ENCODE data around the gene VAMP5. TPM values are rescaled to one million over a fixed set of nuclear protein-coding genes. Genes with fewer than 3 reads are reported as not detected.

Gene VAMP5
- total RNA-seq, 2 experiments from 2014 or later, result 49.7 to 51.9 TPM

GRCh38 chr2:85575739-85576138 is 8.5 kb upstream of the VAMP5 start:
- H3K9me3 Mint-ChIP-seq, result no peaks in the 10 kb centered on the region
- H3K4me3 Mint-ChIP-seq, result no peak overlapping the region
- H3K27me3 Mint-ChIP-seq, result no peaks in the 10 kb centered on the region
- H3K4me1 Mint-ChIP-seq (ENCODE audit: low read depth), result peaks cover 22% of the 10 kb centered on the region
- intact Hi-C loops (cut with micrococcal nuclease), result no loop called here
- H3K36me3 Mint-ChIP-seq, result peaks cover 7% of the 10 kb centered on the region
- ChIA-PET POLR2A (no interaction called here), CTCF (interaction anchor here (0.9 to 1.4 kb wide), 2 partner anchors 23 to 25 kb away, joined by 3 read pairs; no protein-coding TSS in a partner anchor)
- no peak overlapping the region for H3K27ac Mint-ChIP-seq
- no peak for DNase-seq

GRCh38 chr2:85577063-85577385 is 7.2 kb upstream of the VAMP5 start:
- Mint-ChIP-seq H3K27me3 (no peaks in the 10 kb centered on the region), H3K4me3 (peak overlapping the region; percentile 95)
- POLR2A ChIA-PET, result interaction anchor here (0.5 to 3.1 kb wide), 8 partner anchors 10 to 249 kb away, joined by 3 to 20 read pairs (median 4); partner anchors contain the start of genes MAT2A, RNF181, SH2D6 and TGOLN2

GRCh38 chr2:85577386-85578242 is 6.6 kb upstream of the VAMP5 start, which contains the start of gene VAMP8:
VAMP8 (plus strand) TSS chr2:85577586; CDS start chr2:85577647, 61 bp downstream.
- H3K27me3 Mint-ChIP-seq, result no peaks in the 10 kb centered on the region
- peak; percentile 83 for DNase-seq
- H3K36me3 Mint-ChIP-seq, result peaks cover 15% of the 10 kb centered on the region
- H3K9me3 Mint-ChIP-seq, result no peaks in the 10 kb centered on the region
- peaks cover 28% of the 10 kb centered on the region for H3K4me1 Mint-ChIP-seq (ENCODE audit: low read depth)
- POLR2A ChIA-PET, result interaction anchor here (0.5 to 3.1 kb wide), 11 partner anchors 10 to 250 kb away, joined by 3 to 20 read pairs (median 5); partner anchors contain the start of genes GGCX, MAT2A, RNF181 and SH2D6
- intact Hi-C loops (cut with micrococcal nuclease), result loop anchor here (1.0 to 2.0 kb wide), 2 partner anchors 16 to 17 kb away; partner anchors contain the start of genes GGCX and RNF181
- peak within 1 kb of the TSS; percentile 87 for H3K27ac Mint-ChIP-seq
- peak within 1 kb of the TSS; percentile 95 for H3K4me3 Mint-ChIP-seq
- CTCF ChIA-PET, result interaction anchor here (0.8 to 2.2 kb wide), 6 partner anchors 17 to 157 kb away, joined by 3 to 10 read pairs (median 5); partner anchors contain the start of gene RNF181

More at GRCh38 chr2:85577063-85577385, 7.2 kb upstream of the VAMP5 start:
- intact Hi-C loops (cut with micrococcal nuclease), result loop anchor here (1.0 kb wide), 1 partner anchor 16 kb away; the partner anchor contains the start of gene GGCX
- CTCF ChIA-PET, result interaction anchor here (1.1 to 1.9 kb wide), 3 partner anchors 18 to 61 kb away, joined by 3 to 10 read pairs (median 6); partner anchors contain the start of gene RNF181
- H3K27ac Mint-ChIP-seq, result peak overlapping the region; percentile 87
- peaks cover 14% of the 10 kb centered on the region for H3K36me3 Mint-ChIP-seq
- DNase-seq, result no peak
- peaks cover 26% of the 10 kb centered on the region for H3K4me1 Mint-ChIP-seq (ENCODE audit: low read depth)
- no peaks in the 10 kb centered on the region for H3K9me3 Mint-ChIP-seq

DNA sequence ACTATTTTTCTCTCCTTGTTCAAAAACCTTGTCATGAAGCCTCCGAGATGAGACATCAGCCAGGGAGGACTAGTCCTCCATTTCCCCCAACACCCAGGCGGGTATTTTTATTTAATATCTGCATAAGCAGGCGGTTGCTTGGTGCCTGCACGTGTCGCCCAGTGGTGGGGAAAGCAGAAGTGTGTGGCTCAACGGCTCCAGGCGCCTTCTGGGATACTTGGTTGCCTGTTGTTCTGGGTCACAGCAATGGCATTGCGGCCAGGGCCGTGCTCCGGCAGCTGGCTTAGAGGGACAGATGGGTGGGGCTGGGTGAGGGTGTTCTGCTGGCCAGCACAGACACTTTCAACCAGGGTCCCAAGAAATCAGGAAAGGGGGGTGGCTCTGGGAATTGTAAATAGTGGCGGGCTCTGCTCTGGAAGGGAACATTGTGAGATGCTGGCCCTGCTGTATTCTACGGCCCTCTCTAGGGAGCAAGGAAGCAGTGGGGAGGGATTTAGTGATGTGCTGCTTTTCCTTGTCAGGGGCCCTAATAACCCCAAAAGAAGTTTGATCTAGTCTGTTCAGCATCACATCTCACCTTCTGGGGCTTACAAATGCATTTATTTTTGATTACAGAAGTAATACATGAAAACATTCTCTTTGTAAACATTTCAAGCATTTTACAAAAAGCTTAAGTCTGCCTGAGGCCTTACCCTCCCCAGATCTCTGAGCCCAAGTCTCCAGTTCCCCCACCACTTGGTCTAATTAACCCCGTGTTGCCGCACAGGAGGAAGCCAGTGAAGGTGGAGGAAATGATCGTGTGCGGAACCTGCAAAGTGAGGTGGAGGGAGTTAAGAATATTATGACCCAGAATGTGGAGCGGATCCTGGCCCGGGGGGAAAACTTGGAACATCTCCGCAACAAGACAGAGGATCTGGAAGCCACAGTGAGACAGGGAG is 5.7 kb upstream of the VAMP5 start:
- intact Hi-C loops (cut with micrococcal nuclease), result loop anchor here (2.0 kb wide), 1 partner anchor 16 kb away; the partner anchor contains the start of gene RNF181
- ChIA-PET CTCF (interaction anchor here (0.8 to 2.2 kb wide), 8 partner anchors 16 to 158 kb away, joined by 3 to 10 read pairs (median 4); partner anchors contain the start of genes RNF181 and TMEM150A), POLR2A (interaction anchor here (0.6 to 3.1 kb wide), 10 partner anchors 9 to 251 kb away, joined by 3 to 20 read pairs (median 5); partner anchors contain the start of genes GGCX, MAT2A, RNF181 and SH2D6)
- H3K4me1 Mint-ChIP-seq (ENCODE audit: low read depth), result peaks cover 35% of the 10 kb centered on the region
- DNase-seq, result peak; percentile 44
- peak overlapping the region; percentile 95 for H3K4me3 Mint-ChIP-seq
- no peaks in the 10 kb centered on the region for H3K27me3 Mint-ChIP-seq
- H3K27ac Mint-ChIP-seq, result peak overlapping the region; percentile 87
- H3K9me3 Mint-ChIP-seq, result no peaks in the 10 kb centered on the region
- peaks cover 16% of the 10 kb centered on the region for H3K36me3 Mint-ChIP-seq

GRCh38 chr2:85579266-85579935 is 4.8 kb upstream of the VAMP5 start:
- Mint-ChIP-seq H3K27ac (peak overlapping the region; percentile 87), H3K4me1 (ENCODE audit: low read depth) (peaks cover 39% of the 10 kb centered on the region)

GRCh38 chr2:85580206-85580605 is 4.0 kb upstream of the VAMP5 start:
- ChIA-PET POLR2A (interaction anchor here (0.5 to 1.5 kb wide), 2 partner anchors 36 to 41 kb away, joined by 3 read pairs; no protein-coding TSS in a partner anchor), CTCF (no interaction called here)
- no peak overlapping the region for H3K27ac Mint-ChIP-seq
- no peaks in the 10 kb centered on the region for H3K9me3 Mint-ChIP-seq
- H3K4me1 Mint-ChIP-seq (ENCODE audit: low read depth), result peaks cover 43% of the 10 kb centered on the region
- H3K36me3 Mint-ChIP-seq, result peaks cover 17% of the 10 kb centered on the region
- DNase-seq, result no peak
- intact Hi-C loops (cut with micrococcal nuclease), result no loop called here
- no peaks in the 10 kb centered on the region for H3K27me3 Mint-ChIP-seq
- H3K4me3 Mint-ChIP-seq, result no peak overlapping the region

More at GRCh38 chr2:85579266-85579935, 4.8 kb upstream of the VAMP5 start:
- no peaks in the 10 kb centered on the region for H3K9me3 Mint-ChIP-seq
- ChIA-PET POLR2A (interaction anchor here (0.5 to 3.1 kb wide), 6 partner anchors 16 to 161 kb away, joined by 3 to 20 read pairs (median 4); partner anchors contain the start of genes GGCX, RNF181 and SH2D6), CTCF (interaction anchor here (0.9 to 2.2 kb wide), 3 partner anchors 23 to 159 kb away, joined by 3 to 7 read pairs (median 3); partner anchors contain the start of gene TMEM150A)
- no peaks in the 10 kb centered on the region for H3K27me3 Mint-ChIP-seq
- no peak for DNase-seq
- H3K36me3 Mint-ChIP-seq, result peaks cover 17% of the 10 kb centered on the region
- H3K4me3 Mint-ChIP-seq, result peak overlapping the region; percentile 95
- intact Hi-C loops (cut with micrococcal nuclease), result loop anchor here (2.0 kb wide), 1 partner anchor 15 kb away; the partner anchor contains the start of gene RNF181

- H3K4me3 Mint-ChIP-seq, result no peak overlapping the region
- intact Hi-C loops (cut with micrococcal nuclease), result no loop called here
- DNase-seq, result no peak
- H3K4me1 Mint-ChIP-seq (ENCODE audit: low read depth), result peaks cover 50% of the 10 kb centered on the region
- ChIA-PET POLR2A (interaction anchor here (1.0 kb wide), 1 partner anchor 11 kb away, joined by 3 read pairs; no protein-coding TSS in a partner anchor), CTCF (no interaction called here)
- H3K27me3 Mint-ChIP-seq, result no peaks in the 10 kb centered on the region
- no peaks in the 10 kb centered on the region for H3K9me3 Mint-ChIP-seq
- peak overlapping the region; percentile 2 for H3K27ac Mint-ChIP-seq
- H3K36me3 Mint-ChIP-seq, result peaks cover 17% of the 10 kb centered on the region
Observed at GRCh38 chr2:85582492-85582891, 1.7 kb upstream of the VAMP5 start.

GRCh38 chr2:85583667-85584353 is 421 bp upstream of the VAMP5 start:
- ChIA-PET POLR2A (interaction anchor here (0.9 to 3.4 kb wide), 4 partner anchors 12 to 229 kb away, joined by 3 to 19 read pairs (median 4); partner anchors contain the start of genes C2orf68, ELMOD3, MAT2A and RETSAT), CTCF (interaction anchor here (1.0 to 2.6 kb wide), 3 partner anchors 12 to 37 kb away, joined by 3 to 10 read pairs (median 3); partner anchors contain the start of genes GGCX and RNF181)
- intact Hi-C loops (cut with micrococcal nuclease), result loop anchor here (2.0 kb wide), 2 partner anchors 17 to 29 kb away; partner anchors contain the start of gene C2orf68
- Mint-ChIP-seq H3K27me3 (no peaks in the 10 kb centered on the region), H3K36me3 (peaks cover 17% of the 10 kb centered on the region), H3K4me1 (ENCODE audit: low read depth) (peaks cover 48% of the 10 kb centered on the region), H3K4me3 (peak overlapping the region; percentile 82), H3K9me3 (no peaks in the 10 kb centered on the region), H3K27ac (peak overlapping the region; percentile 83)
- DNase-seq, result peak; percentile 64

- Mint-ChIP-seq H3K4me1 (ENCODE audit: low read depth) (peaks cover 36% of the 10 kb centered on the region), H3K9me3 (no peaks in the 10 kb centered on the region), H3K4me3 (peak overlapping the region; percentile 82), H3K27me3 (no peaks in the 10 kb centered on the region), H3K27ac (peak overlapping the region; percentile 91), H3K36me3 (peaks cover 13% of the 10 kb centered on the region)
- intact Hi-C loops (cut with micrococcal nuclease), result loop anchor here (1.0 to 2.0 kb wide), 4 partner anchors 10 to 28 kb away; partner anchors contain the start of genes C2orf68, GGCX and RNF181
- ChIA-PET POLR2A (interaction anchor here (1.5 to 3.4 kb wide), 2 partner anchors 10 to 46 kb away, joined by 4 to 19 read pairs; partner anchors contain the start of genes MAT2A and RNF181), CTCF (interaction anchor here (0.6 to 2.6 kb wide), 2 partner anchors 10 to 59 kb away, joined by 3 to 10 read pairs; partner anchors contain the start of gene RNF181)
- DNase-seq, result peak; percentile 54
Observed at GRCh38 chr2:85584857-85585780, 888 bp downstream of the VAMP5 start.
